ENCODE measurements around the gene AKAP1. TPM values are rescaled to one million over a fixed set of nuclear protein-coding genes. Genes with fewer than 3 reads are reported as not detected.

Gene AKAP1
- total RNA-seq, 4 donors from 2014 or later, result 57.5 to 174 (median 117) TPM

GRCh38 chr17:57107498-57108101, 22.6 kb downstream of the AKAP1 start:
- Histone ChIP-seq H3K4me1 (peaks cover 59 to 73% of the 10 kb centered on the region in 2 donors), H3K27ac (peak overlapping the region; percentile 93 to 99 (median 95)), H3K27me3 (no peaks in the 10 kb centered on the region), H3K4me3 (no peak overlapping the region), H3K36me3 (peaks cover 0 to 6% of the 10 kb centered on the region in 2 donors), H3K9me3 (no peaks in the 10 kb centered on the region)
- ATAC-seq, result no peak
- in situ Hi-C loops (cut with MboI; ENCODE audit: low sequenced_read_pairs in 4 of 4), result loop anchor here in 1 of 4 donors (25.0 kb wide), 1 partner anchor 1005 kb away; no protein-coding TSS in a partner anchor
- no peak for TF ChIP-seq POLR2A (IDR thresholded peaks at IDR 0.05)
- TF ChIP-seq, protein P1, sequence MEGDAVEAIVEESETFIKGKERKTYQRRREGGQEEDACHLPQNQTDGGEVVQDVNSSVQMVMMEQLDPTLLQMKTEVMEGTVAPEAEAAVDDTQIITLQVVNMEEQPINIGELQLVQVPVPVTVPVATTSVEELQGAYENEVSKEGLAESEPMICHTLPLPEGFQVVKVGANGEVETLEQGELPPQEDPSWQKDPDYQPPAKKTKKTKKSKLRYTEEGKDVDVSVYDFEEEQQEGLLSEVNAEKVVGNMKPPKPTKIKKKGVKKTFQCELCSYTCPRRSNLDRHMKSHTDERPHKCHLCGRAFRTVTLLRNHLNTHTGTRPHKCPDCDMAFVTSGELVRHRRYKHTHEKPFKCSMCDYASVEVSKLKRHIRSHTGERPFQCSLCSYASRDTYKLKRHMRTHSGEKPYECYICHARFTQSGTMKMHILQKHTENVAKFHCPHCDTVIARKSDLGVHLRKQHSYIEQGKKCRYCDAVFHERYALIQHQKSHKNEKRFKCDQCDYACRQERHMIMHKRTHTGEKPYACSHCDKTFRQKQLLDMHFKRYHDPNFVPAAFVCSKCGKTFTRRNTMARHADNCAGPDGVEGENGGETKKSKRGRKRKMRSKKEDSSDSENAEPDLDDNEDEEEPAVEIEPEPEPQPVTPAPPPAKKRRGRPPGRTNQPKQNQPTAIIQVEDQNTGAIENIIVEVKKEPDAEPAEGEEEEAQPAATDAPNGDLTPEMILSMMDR (IDR thresholded peaks at IDR 0.05 in 4 of 5, conservative IDR thresholded peaks at IDR 0.05 in 1 of 5), result no peak
- intact Hi-C loops (cut with DNase I; ENCODE audit: low total_unique reads), result loop anchor here (2.0 to 10.0 kb wide), 6 partner anchors 23 to 975 kb away; partner anchors contain the start of genes AKAP1, C17orf67, DGKE and DYNLL2
- DNase-seq, result no peak

GRCh38 chr17:57108671-57109392, 23.8 kb downstream of the AKAP1 start:
- ATAC-seq (peak; percentile 60 to 73), DNase-seq (peak; percentile 50 to 76)
- peaks cover 0 to 16% of the 10 kb centered on the region in 2 donors for H3K36me3 ChIP-seq
- H3K9me3 ChIP-seq, result no peaks in the 10 kb centered on the region
- intact Hi-C loops (cut with DNase I; ENCODE audit: low total_unique reads), result loop anchor here (2.0 to 10.0 kb wide), 6 partner anchors 24 to 973 kb away; partner anchors contain the start of genes AKAP1, C17orf67, DGKE and DYNLL2
- H3K27me3 ChIP-seq, result no peaks in the 10 kb centered on the region
- TF ChIP-seq POLR2A (IDR thresholded peaks at IDR 0.05), result no peak
- TF ChIP-seq, protein P1 (IDR thresholded peaks at IDR 0.05 in 4 of 5, conservative IDR thresholded peaks at IDR 0.05 in 1 of 5), result no peak
- peak overlapping the region in 2 of 4 donors; percentile 2 to 26 for H3K4me3 ChIP-seq
- in situ Hi-C loops (cut with MboI; ENCODE audit: low sequenced_read_pairs in 4 of 4), result loop anchor here in 1 of 4 donors (25.0 kb wide), 1 partner anchor 1003 kb away; no protein-coding TSS in a partner anchor
- H3K27ac ChIP-seq, result peak overlapping the region; percentile 93 to 99 (median 95)
- peaks cover 51 to 68% of the 10 kb centered on the region in 2 donors for H3K4me1 ChIP-seq

DNA sequence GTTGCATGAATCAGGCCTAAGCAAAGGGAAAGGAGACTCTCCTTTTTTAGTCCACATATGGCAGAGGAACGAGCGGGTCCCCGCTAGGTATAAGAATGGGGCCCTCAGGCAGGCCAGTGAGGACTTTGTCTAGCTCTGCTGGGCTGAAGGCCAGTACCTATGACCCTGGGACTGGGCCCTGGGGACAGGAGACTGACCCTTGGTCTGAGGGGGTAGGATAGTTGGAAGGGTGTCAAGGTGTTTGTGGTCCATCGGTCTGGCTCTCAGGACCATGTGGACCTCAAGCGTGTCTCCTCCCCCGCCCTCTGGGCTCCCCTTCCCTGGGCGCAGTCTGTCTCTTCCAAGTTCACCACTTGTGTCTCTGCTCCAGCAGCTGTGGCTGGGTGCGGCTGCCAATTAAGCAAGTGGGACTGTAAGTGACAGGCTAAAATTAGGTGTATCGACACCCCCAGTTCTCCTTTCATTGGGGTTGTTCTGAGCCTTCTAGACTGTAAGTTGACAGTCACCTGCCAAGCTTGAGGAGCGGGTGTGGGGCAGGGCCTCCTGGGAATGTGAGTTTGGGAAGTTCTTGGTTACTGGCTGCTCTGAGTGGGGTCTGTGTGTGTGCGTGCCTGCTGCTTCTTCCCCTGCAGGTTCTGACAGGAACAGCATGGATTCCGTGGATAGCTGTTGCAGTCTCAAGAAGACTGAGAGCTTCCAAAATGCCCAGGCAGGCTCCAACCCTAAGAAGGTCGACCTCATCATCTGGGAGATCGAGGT, 24.5 kb downstream of the AKAP1 start:
- Histone ChIP-seq H3K4me1 (peaks cover 51 to 68% of the 10 kb centered on the region in 2 donors), H3K36me3 (peaks cover 0 to 23% of the 10 kb centered on the region in 2 donors), H3K27me3 (no peaks in the 10 kb centered on the region), H3K9me3 (no peaks in the 10 kb centered on the region), H3K4me3 (peak overlapping the region in 2 of 4 donors; percentile 2 to 26), H3K27ac (peak overlapping the region; percentile 93 to 99 (median 95))
- peak; percentile 41 to 52 for ATAC-seq
- DNase-seq, result peak; percentile 60 to 90
- in situ Hi-C loops (cut with MboI; ENCODE audit: low sequenced_read_pairs in 4 of 4), result loop anchor here in 1 of 4 donors (25.0 kb wide), 1 partner anchor 1003 kb away; no protein-coding TSS in a partner anchor
- intact Hi-C loops (cut with DNase I; ENCODE audit: low total_unique reads), result loop anchor here (2.0 to 10.0 kb wide), 8 partner anchors 25 to 973 kb away; partner anchors contain the start of genes AKAP1, C17orf67, DGKE and DYNLL2
- peak; percentile 24 to 40 for TF ChIP-seq POLR2A (IDR thresholded peaks at IDR 0.05)
- TF ChIP-seq, protein P1 (IDR thresholded peaks at IDR 0.05 in 4 of 5, conservative IDR thresholded peaks at IDR 0.05 in 1 of 5), result peak; percentile 46 to 66 (median 54)

DNA sequence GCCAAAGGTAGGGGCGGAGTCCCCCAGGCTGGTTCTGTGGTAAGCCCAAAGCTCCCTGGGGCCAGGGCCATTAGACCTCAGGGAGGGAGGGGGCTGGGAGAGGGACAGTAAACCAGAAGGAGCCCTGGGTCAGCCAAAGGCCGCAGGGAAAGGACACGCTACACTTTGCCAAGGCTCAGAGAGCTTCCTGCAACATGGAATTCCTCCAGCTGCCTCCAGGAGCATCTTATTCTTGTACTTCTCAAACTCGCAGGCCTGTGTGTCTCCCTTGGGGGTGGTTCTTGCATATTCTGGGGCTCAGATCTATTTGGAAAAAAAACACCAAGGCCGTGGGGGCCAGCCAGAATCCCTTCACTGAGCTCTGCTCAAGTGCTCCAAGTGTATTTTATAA, 25.1 kb downstream of the AKAP1 start:
- intact Hi-C loops (cut with DNase I; ENCODE audit: low total_unique reads) (loop anchor here (2.0 to 10.0 kb wide), 2 partner anchors 55 to 105 kb away; no protein-coding TSS in a partner anchor), in situ Hi-C loops (cut with MboI; ENCODE audit: low sequenced_read_pairs in 4 of 4) (loop anchor here in 1 of 4 donors (25.0 kb wide), 1 partner anchor 1002 kb away; no protein-coding TSS in a partner anchor)
- peak; percentile 39 to 66 for ATAC-seq
- Histone ChIP-seq H3K27ac (peak overlapping the region; percentile 93 to 99 (median 95)), H3K9me3 (no peaks in the 10 kb centered on the region), H3K36me3 (peaks cover 0 to 29% of the 10 kb centered on the region in 2 donors), H3K4me3 (no peak overlapping the region), H3K27me3 (no peaks in the 10 kb centered on the region), H3K4me1 (peaks cover 51 to 68% of the 10 kb centered on the region in 2 donors)
- no peak for TF ChIP-seq POLR2A (IDR thresholded peaks at IDR 0.05)
- TF ChIP-seq, protein P1 (IDR thresholded peaks at IDR 0.05 in 4 of 5, conservative IDR thresholded peaks at IDR 0.05 in 1 of 5), result peak in 3 of 5 experiments; percentile 11 to 22 (median 18)
- DNase-seq, result peak; percentile 67 to 93

All from gastrocnemius medialis (tissue), 4 donors.